Endodermal cell (in vitro differentiated cells): ENCODE data around the gene MREG. TPM values are rescaled to one million over a fixed set of nuclear protein-coding genes. Genes with fewer than 3 reads are reported as not detected.

ENCODE experiments used
- DNase-seq: peaks from one replicate; pipeline ENCODE4 v3.0.0-alpha.2; 2017
- H3K27ac ChIP-seq: 2 replicates; pipeline ENCODE4 v1.5.1; 2013; ENCODE audit warnings: mild to moderate bottlenecking, low read depth, low read length, moderate library complexity
- H3K27me3 ChIP-seq: 2 replicates; pipeline ENCODE4 v1.6.1; 2013; ENCODE audit warnings: mild to moderate bottlenecking, low read length, moderate library complexity; ENCODE audit not compliant: insufficient read depth, control insufficient read depth, poor library complexity, severe bottlenecking
- H3K36me3 ChIP-seq: 2 replicates; pipeline ENCODE4 v1.7.0; 2013; ENCODE audit warnings: mild to moderate bottlenecking, low read length, moderate library complexity; ENCODE audit not compliant: control insufficient read depth, insufficient read depth
- H3K4me1 ChIP-seq: one replicate; pipeline ENCODE4 v1.7.0; 2013; ENCODE audit warnings: low read length; ENCODE audit not compliant: control insufficient read depth, insufficient read depth
- H3K4me3 ChIP-seq: 2 replicates; pipeline ENCODE4 v1.5.1; 2013; ENCODE audit warnings: mild to moderate bottlenecking, low read length, moderate library complexity
- H3K9ac ChIP-seq: 2 replicates; pipeline ENCODE4 v1.6.1; 2013; ENCODE audit warnings: mild to moderate bottlenecking, low read length, moderate library complexity; ENCODE audit not compliant: poor library complexity, severe bottlenecking; ENCODE audit errors: extremely low read depth
- H3K9me3 ChIP-seq: 2 replicates; pipeline ENCODE4 v1.6.1; 2013; ENCODE audit warnings: mild to moderate bottlenecking, low read length, moderate library complexity; ENCODE audit not compliant: control insufficient read depth
- H3K27ac Mint-ChIP-seq: 2 replicates; pipeline ENCODE4 v1.8.0; 2020; ENCODE audit warnings: mixed read lengths
- H3K27me3 Mint-ChIP-seq: 2 replicates; pipeline ENCODE4 v1.8.0; 2021; ENCODE audit warnings: mild to moderate bottlenecking, mixed read lengths; ENCODE audit not compliant: insufficient read depth
- H3K36me3 Mint-ChIP-seq: 2 replicates; pipeline ENCODE4 v1.8.0; 2020; ENCODE audit warnings: low read depth, mixed read lengths
- H3K4me1 Mint-ChIP-seq: 2 replicates; pipeline ENCODE4 v1.8.0; 2020; ENCODE audit warnings: mixed read lengths
- H3K4me3 Mint-ChIP-seq: 2 replicates; pipeline ENCODE4 v1.8.0; 2020; ENCODE audit warnings: mild to moderate bottlenecking, moderate library complexity, mixed read lengths
- H3K9me3 Mint-ChIP-seq: 2 replicates; pipeline ENCODE4 v1.8.0; 2020; ENCODE audit warnings: mild to moderate bottlenecking, mixed read lengths
- whole genome bisulfite sequencing, 2 experiments: methylation state at CpG; one replicate each; pipeline versions ENCODE4 v1.1.5 to v1.1.7; 2013; ENCODE audit warnings: missing lambda C conversion rate in 2 of 2, mixed read lengths in 1 of 2; ENCODE audit not compliant: insufficient coverage in 1 of 2, insufficient read length in 1 of 2; 5-methylcytosine and 5-hydroxymethylcytosine counted together
- total RNA-seq, 2 donors: library from RNA; stranded (reverse); fragmentation: NEBNext Ultra II Directional in 1 of 2; extraction: Animal tissue kit (Norgen Biotek cat#: 25700) in 1 of 2; gene quantifications; 2 replicates in 1 of 2; 3 replicates in 1 of 2; pipeline ENCODE4 v1.2.1, GENCODE V29; 2021
- TF ChIP-seq, protein P1 (sequence below): fragments of 200-600 bp; sonication (generic); conservative IDR thresholded peaks from 2 replicates; pipeline ENCODE4 v1.5.0; 2021; ENCODE audit warnings: antibody characterized with exemption, mild to moderate bottlenecking

Gene MREG
- total RNA-seq, 2 donors from 2014 or later, result 13.0 to 17.8 TPM

- H3K36me3 Mint-ChIP-seq, result peaks cover 6% of the 10 kb centered on the region
- peaks cover under 1% of the 10 kb centered on the region for H3K36me3 ChIP-seq
- H3K27me3 ChIP-seq, result no peaks in the 10 kb centered on the region
- no peaks in the 10 kb centered on the region for H3K9me3 Mint-ChIP-seq
- TF ChIP-seq, protein P1, sequence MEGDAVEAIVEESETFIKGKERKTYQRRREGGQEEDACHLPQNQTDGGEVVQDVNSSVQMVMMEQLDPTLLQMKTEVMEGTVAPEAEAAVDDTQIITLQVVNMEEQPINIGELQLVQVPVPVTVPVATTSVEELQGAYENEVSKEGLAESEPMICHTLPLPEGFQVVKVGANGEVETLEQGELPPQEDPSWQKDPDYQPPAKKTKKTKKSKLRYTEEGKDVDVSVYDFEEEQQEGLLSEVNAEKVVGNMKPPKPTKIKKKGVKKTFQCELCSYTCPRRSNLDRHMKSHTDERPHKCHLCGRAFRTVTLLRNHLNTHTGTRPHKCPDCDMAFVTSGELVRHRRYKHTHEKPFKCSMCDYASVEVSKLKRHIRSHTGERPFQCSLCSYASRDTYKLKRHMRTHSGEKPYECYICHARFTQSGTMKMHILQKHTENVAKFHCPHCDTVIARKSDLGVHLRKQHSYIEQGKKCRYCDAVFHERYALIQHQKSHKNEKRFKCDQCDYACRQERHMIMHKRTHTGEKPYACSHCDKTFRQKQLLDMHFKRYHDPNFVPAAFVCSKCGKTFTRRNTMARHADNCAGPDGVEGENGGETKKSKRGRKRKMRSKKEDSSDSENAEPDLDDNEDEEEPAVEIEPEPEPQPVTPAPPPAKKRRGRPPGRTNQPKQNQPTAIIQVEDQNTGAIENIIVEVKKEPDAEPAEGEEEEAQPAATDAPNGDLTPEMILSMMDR, result no peak
- no peak overlapping the region for H3K9ac ChIP-seq
- no peak for DNase-seq
- no peak overlapping the region for H3K4me3 ChIP-seq
- no peak overlapping the region for H3K4me3 Mint-ChIP-seq
- H3K4me1 Mint-ChIP-seq, result no peaks in the 10 kb centered on the region
- 88 to 98% methylated on average over 1 of the region's 1 CpG for WGBS, 2 experiments
- no peaks in the 10 kb centered on the region for H3K4me1 ChIP-seq
- H3K27me3 Mint-ChIP-seq, result no peaks in the 10 kb centered on the region
- H3K9me3 ChIP-seq, result no peaks in the 10 kb centered on the region
- no peak overlapping the region for H3K27ac Mint-ChIP-seq
- no peak overlapping the region for H3K27ac ChIP-seq
These were observed 18.8 kb upstream of the MREG start for GRCh38 chr2:216031960-216032689.

DNA sequence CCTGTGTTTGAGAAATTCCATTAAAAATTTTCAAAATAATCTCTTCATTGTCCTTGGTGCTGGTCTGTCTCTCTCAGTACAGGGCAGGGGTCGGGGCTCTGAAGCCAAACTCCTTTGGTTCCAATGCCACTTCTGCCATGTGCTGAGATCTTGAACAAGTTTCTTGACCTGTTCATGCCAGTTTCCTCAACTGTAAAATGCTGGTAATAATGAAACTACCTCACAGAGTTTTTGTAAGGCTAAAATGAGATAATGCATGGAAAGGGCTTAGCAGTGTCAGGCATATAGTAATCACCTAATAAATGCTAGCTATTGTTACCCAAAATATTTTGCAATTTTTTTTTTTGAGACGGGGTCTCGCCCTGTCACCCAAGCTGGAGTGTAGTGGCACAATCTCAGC is 16.9 kb upstream of the MREG start:
- H3K36me3 Mint-ChIP-seq, result peaks cover 6% of the 10 kb centered on the region
- H3K27ac Mint-ChIP-seq, result no peak overlapping the region
- H3K4me3 ChIP-seq, result no peak overlapping the region
- no peaks in the 10 kb centered on the region for H3K4me1 Mint-ChIP-seq
- H3K36me3 ChIP-seq, result no peaks in the 10 kb centered on the region
- H3K27me3 Mint-ChIP-seq, result no peaks in the 10 kb centered on the region
- DNase-seq, result no peak
- WGBS, 2 experiments, result 90 to 96% methylated on average over 3 of the region's 3 CpGs
- TF ChIP-seq, protein P1, result no peak
- no peaks in the 10 kb centered on the region for H3K4me1 ChIP-seq
- H3K27me3 ChIP-seq, result no peaks in the 10 kb centered on the region
- H3K9ac ChIP-seq, result no peak overlapping the region
- no peaks in the 10 kb centered on the region for H3K9me3 Mint-ChIP-seq
- H3K4me3 Mint-ChIP-seq, result no peak overlapping the region
- no peaks in the 10 kb centered on the region for H3K9me3 ChIP-seq
- H3K27ac ChIP-seq, result no peak overlapping the region

GRCh38 chr2:216029416-216030129 is 16.2 kb upstream of the MREG start:
- H3K4me1 ChIP-seq, result no peaks in the 10 kb centered on the region
- no peaks in the 10 kb centered on the region for H3K9me3 ChIP-seq
- Mint-ChIP-seq H3K27ac (no peak overlapping the region), H3K4me1 (no peaks in the 10 kb centered on the region), H3K27me3 (no peaks in the 10 kb centered on the region), H3K4me3 (no peak overlapping the region), H3K36me3 (peaks cover 6% of the 10 kb centered on the region), H3K9me3 (no peaks in the 10 kb centered on the region)
- WGBS, 2 experiments, result 88 to 93% methylated on average over 6 to 7 of the region's 7 CpGs
- no peak overlapping the region for H3K27ac ChIP-seq
- TF ChIP-seq, protein P1, result no peak
- H3K27me3 ChIP-seq, result no peaks in the 10 kb centered on the region
- H3K9ac ChIP-seq, result no peak overlapping the region
- DNase-seq, result no peak
- no peaks in the 10 kb centered on the region for H3K36me3 ChIP-seq
- H3K4me3 ChIP-seq, result no peak overlapping the region
